SK-N-SH (cell line): Measurements from ENCODE around the gene ZNF185. TPM values are rescaled to one million over a fixed set of nuclear protein-coding genes. Genes with fewer than 3 reads are reported as not detected.

Experiments
- CTCF ChIA-PET: fragments of 300-600, 350-600 bp; formaldehyde crosslinking; extraction: SDS; loops from one replicate; lab custom pipeline; 2021; lab: Yijun Ruan, JAX
- POLR2A ChIA-PET: fragments of 350-600 bp; sonication (Branson Sonifier 250); formaldehyde crosslinking; extraction: SDS; loops from one replicate; lab custom pipeline; 2020; ENCODE audit warnings: antibody characterized with exemption, inconsistent platforms; lab: Yijun Ruan, JAX
- DNase-seq: peaks from one replicate; pipeline ENCODE4 v3.0.0; 2012
- H2AFZ ChIP-seq: fragments of 200-600 bp; sonication (generic); 2 replicates; pipeline ENCODE4 v1.8.1; 2016; ENCODE audit warnings: antibody characterized with exemption, mild to moderate bottlenecking, low read depth
- H3F3A ChIP-seq: fragments of 200-600 bp; sonication (generic); replicated peaks from 2 replicates; pipeline ENCODE3; 2016; ENCODE audit warnings: antibody characterized with exemption, mild to moderate bottlenecking; ENCODE audit not compliant: insufficient read depth
- H3K27ac ChIP-seq, 2 experiments: fragments of 200-500 bp in 1 of 2; fragments of 200-600 bp in 1 of 2; sonication (Bioruptor generic) in 1 of 2; sonication (generic), shearing (Covaris generic) in 1 of 2; 2 replicates each; pipeline versions ENCODE4 v1.5.1 to v1.6.1; 2014 to 2016; ENCODE audit warnings: low read depth in 2 of 2, inconsistent platforms in 1 of 2, low read length in 1 of 2, mild to moderate bottlenecking in 1 of 2, mixed read lengths in 1 of 2
- H3K27me3 ChIP-seq: fragments of 200-600 bp; sonication (generic), shearing (Covaris generic); 2 replicates; pipeline ENCODE4 v1.6.1; 2016; ENCODE audit warnings: mixed run types; ENCODE audit not compliant: insufficient read depth
- H3K36me3 ChIP-seq, 2 experiments: fragments of 200-500 bp in 1 of 2; fragments of 200-600 bp in 1 of 2; sonication (Bioruptor generic) in 1 of 2; sonication (generic) in 1 of 2; replicated peaks in 1 of 2; 2 replicates each; pipeline versions ENCODE3 to v1.5.1; 2014 to 2016; ENCODE audit warnings: low read length in 1 of 2, mild to moderate bottlenecking in 1 of 2; ENCODE audit not compliant: insufficient read depth in 2 of 2, control insufficient read depth in 1 of 2
- H3K4me1 ChIP-seq, 2 experiments: fragments of 200-500 bp in 1 of 2; fragments of 200-600 bp in 1 of 2; sonication (Bioruptor generic) in 1 of 2; sonication (generic), shearing (Covaris generic) in 1 of 2; 2 replicates each; pipeline versions ENCODE4 v1.5.1 to v1.6.1; 2014 to 2016; ENCODE audit warnings: low read depth in 1 of 2, low read length in 1 of 2, mixed run types in 1 of 2; ENCODE audit not compliant: insufficient read depth in 2 of 2, control insufficient read depth in 1 of 2
- H3K4me2 ChIP-seq: fragments of 200-600 bp; sonication (generic), shearing (Covaris generic); 2 replicates; pipeline ENCODE4 v1.6.1; 2017; ENCODE audit warnings: mixed run types
- H3K4me3 ChIP-seq, 2 experiments: fragments of 200-500 bp in 1 of 2; fragments of 200-600 bp in 1 of 2; sonication (Bioruptor generic) in 1 of 2; sonication (generic), shearing (Covaris generic) in 1 of 2; 2 replicates each; pipeline versions ENCODE4 v1.5.1 to v1.8.1; 2014 to 2016; ENCODE audit warnings: low read depth in 2 of 2, inconsistent platforms in 1 of 2, low read length in 1 of 2, mild to moderate bottlenecking in 1 of 2, mixed read lengths in 1 of 2, moderate library complexity in 1 of 2
- H3K79me2 ChIP-seq: fragments of 200-600 bp; sonication (generic); 2 replicates; pipeline ENCODE4 v1.8.1; 2017; ENCODE audit warnings: mild to moderate bottlenecking; ENCODE audit not compliant: insufficient read depth
- H3K9ac ChIP-seq: fragments of 200-600 bp; sonication (generic); 2 replicates; pipeline ENCODE4 v1.6.1; 2017; ENCODE audit warnings: mixed run types
- H3K9me2 ChIP-seq: fragments of 200-600 bp; sonication (generic); 2 replicates; pipeline ENCODE4 v1.6.1; 2017; ENCODE audit warnings: mixed run types
- H3K9me3 ChIP-seq: fragments of 200-600 bp; sonication (generic); 2 replicates; pipeline ENCODE4 v1.6.1; 2017; ENCODE audit warnings: mixed run types, mild to moderate bottlenecking, moderate library complexity
- H4K20me1 ChIP-seq: fragments of 200-600 bp; sonication (generic); 2 replicates; pipeline ENCODE4 v1.6.1; 2017; ENCODE audit warnings: mild to moderate bottlenecking, mixed run types; ENCODE audit not compliant: insufficient read depth
- ELF1 ChIP-seq: IDR thresholded peaks from 2 replicates; pipeline ENCODE4 v1.4.0; 2012
- EP300 ChIP-seq, 2 experiments: IDR thresholded peaks; 2 replicates each; pipeline versions ENCODE4 v1.4.0 to v1.6.1; 2012; ENCODE audit warnings: borderline replicate concordance in 1 of 2, low read depth in 1 of 2, low read length in 1 of 2
- FOXM1 ChIP-seq: IDR thresholded peaks from 2 replicates; pipeline ENCODE4 v1.4.0; 2012; ENCODE audit warnings: low read depth, mild to moderate bottlenecking
- JUND ChIP-seq: IDR thresholded peaks from 2 replicates; pipeline ENCODE4 v1.4.0; 2012
- MXI1 ChIP-seq: IDR thresholded peaks from 2 replicates; pipeline ENCODE4 v1.6.1; 2012; ENCODE audit warnings: mild to moderate bottlenecking, low read depth, low read length, improper control_type of control experiment
- NFIC ChIP-seq: IDR thresholded peaks from 2 replicates; pipeline ENCODE4 v1.4.0; 2012; ENCODE audit warnings: borderline replicate concordance
- RAD21 ChIP-seq: IDR thresholded peaks from 2 replicates; pipeline ENCODE4 v1.6.1; 2012; ENCODE audit warnings: mild to moderate bottlenecking, low read length
- RXRA ChIP-seq: IDR thresholded peaks from 2 replicates; pipeline ENCODE4 v1.4.0; 2012; ENCODE audit warnings: low read depth, mild to moderate bottlenecking, borderline replicate concordance
- SIN3A ChIP-seq: IDR thresholded peaks from 2 replicates; pipeline ENCODE4 v1.6.1; 2012; ENCODE audit warnings: low read depth, mild to moderate bottlenecking, low read length, moderate library complexity, borderline replicate concordance
- SMC3 ChIP-seq: IDR thresholded peaks from 2 replicates; pipeline ENCODE4 v1.6.1; 2012; ENCODE audit warnings: low read depth, low read length, improper control_type of control experiment
- TAF1 ChIP-seq: IDR thresholded peaks from 2 replicates; pipeline ENCODE4 v1.6.1; 2012; ENCODE audit warnings: low read depth, mild to moderate bottlenecking, low read length, moderate library complexity, borderline replicate concordance
- TCF12 ChIP-seq: IDR thresholded peaks from 2 replicates; pipeline ENCODE4 v1.4.0; 2012
- TEAD4 ChIP-seq: IDR thresholded peaks from 2 replicates; pipeline ENCODE4 v1.4.0; 2012; ENCODE audit warnings: mild to moderate bottlenecking, borderline replicate concordance; ENCODE audit not compliant: insufficient read depth
- WGBS: methylation state at CpG from one replicate; pipeline ENCODE4 v1.1.6; 2017; ENCODE audit warnings: low lambda C conversion rate; 5-methylcytosine and 5-hydroxymethylcytosine counted together
- polyA plus RNA-seq, 3 experiments: library from polyadenylated mRNA; depleted of rRNA; stranded (reverse); fragments of >200 nt; gene quantifications; 2 replicates each; pipeline ENCODE4 v1.2.3, GENCODE V29; 2012
- TF ChIP-seq, protein P1 (sequence below): fragments of 150-350 bp; IDR thresholded peaks from 2 replicates; pipeline ENCODE4 v1.6.1; 2016; ENCODE audit warnings: mild to moderate bottlenecking, low read depth, low read length
- TF ChIP-seq, protein P2 (sequence below): IDR thresholded peaks from 2 replicates; pipeline ENCODE4 v1.6.1; 2012; ENCODE audit warnings: mild to moderate bottlenecking, low read depth, low read length, moderate library complexity
- TF ChIP-seq, protein P3 (sequence below): fragments of 200-600 bp; sonication (generic); IDR thresholded peaks from 2 replicates; pipeline ENCODE4 v1.6.1; 2017; ENCODE audit warnings: antibody characterized with exemption, mild to moderate bottlenecking, moderate library complexity
- TF ChIP-seq, protein P4 (sequence below): IDR thresholded peaks from 2 replicates; pipeline ENCODE4 v1.4.0; 2012; ENCODE audit warnings: low read depth, borderline replicate concordance

Gene ZNF185
- polyA plus RNA-seq, 1 of the 3 experiments (the other 2 are of a cell fraction): 10.3 TPM

DNA sequence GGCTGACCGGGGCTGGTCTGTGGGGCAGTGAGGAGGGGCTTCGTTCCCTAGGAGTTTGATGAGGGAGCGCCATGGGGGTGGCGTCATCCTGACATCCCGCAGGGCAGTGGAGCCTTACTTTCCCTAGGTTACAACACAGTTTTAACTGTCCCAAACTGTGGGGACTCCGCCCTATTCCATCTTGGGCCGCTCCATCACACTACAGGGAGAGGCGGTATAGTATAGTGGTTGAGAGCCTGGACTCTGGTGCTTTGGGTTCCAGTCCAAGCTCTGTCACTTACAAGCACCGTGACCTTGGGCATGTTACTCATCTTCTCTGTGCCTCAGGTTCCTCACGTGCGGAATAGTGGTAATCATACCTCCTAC, 44.2 kb downstream of the ZNF185 start:
- H3K4me2 ChIP-seq: peak overlapping the region; percentile 76
- CTCF ChIA-PET: interaction anchor here (0.8 to 2.8 kb wide), 41 partner anchors 10 to 1590 kb away, joined by 3 to 33 read pairs (median 4); partner anchors contain the start of gene HAUS7
- peaks cover 2% of the 10 kb centered on the region for H3F3A ChIP-seq
- no peaks in the 10 kb centered on the region for H3K9me3 ChIP-seq
- H3K27ac ChIP-seq: peak overlapping the region in 1 of 2 experiments; percentile 58; a peak in 1 of 4 replicates
- peak overlapping the region; percentile 60 for H3K9ac ChIP-seq
- H3K79me2 ChIP-seq: no peaks in the 10 kb centered on the region
- peaks cover 3% of the 10 kb centered on the region; the same call in 1 of the 2 replicates for H3K27me3 ChIP-seq
- POLR2A ChIA-PET: no interaction called here
- no peaks in the 10 kb centered on the region for H3K36me3 ChIP-seq
- H4K20me1 ChIP-seq: no peaks in the 10 kb centered on the region
- no peak for DNase-seq
- peaks cover 0 to 7% of the 10 kb centered on the region in 2 experiments; a peak in 1 of 4 replicates for H3K4me1 ChIP-seq
- TF ChIP-seq JUND (no peak), NFIC (no peak), RAD21 (no peak), RXRA (no peak), TCF12 (no peak), ELF1 (no peak), TAF1 (no peak), TEAD4 (no peak), SMC3 (no peak), FOXM1 (no peak), MXI1 (no peak), EP300 (IDR thresholded peaks at IDR 0.05; ENCODE audit: borderline replicate concordance in 1 of 2, low read depth in 1 of 2, low read length in 1 of 2) (no peak), SIN3A (no peak)
- TF ChIP-seq, protein P1, sequence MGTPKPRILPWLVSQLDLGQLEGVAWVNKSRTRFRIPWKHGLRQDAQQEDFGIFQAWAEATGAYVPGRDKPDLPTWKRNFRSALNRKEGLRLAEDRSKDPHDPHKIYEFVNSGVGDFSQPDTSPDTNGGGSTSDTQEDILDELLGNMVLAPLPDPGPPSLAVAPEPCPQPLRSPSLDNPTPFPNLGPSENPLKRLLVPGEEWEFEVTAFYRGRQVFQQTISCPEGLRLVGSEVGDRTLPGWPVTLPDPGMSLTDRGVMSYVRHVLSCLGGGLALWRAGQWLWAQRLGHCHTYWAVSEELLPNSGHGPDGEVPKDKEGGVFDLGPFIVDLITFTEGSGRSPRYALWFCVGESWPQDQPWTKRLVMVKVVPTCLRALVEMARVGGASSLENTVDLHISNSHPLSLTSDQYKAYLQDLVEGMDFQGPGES: no peak
- TF ChIP-seq, protein P2, sequence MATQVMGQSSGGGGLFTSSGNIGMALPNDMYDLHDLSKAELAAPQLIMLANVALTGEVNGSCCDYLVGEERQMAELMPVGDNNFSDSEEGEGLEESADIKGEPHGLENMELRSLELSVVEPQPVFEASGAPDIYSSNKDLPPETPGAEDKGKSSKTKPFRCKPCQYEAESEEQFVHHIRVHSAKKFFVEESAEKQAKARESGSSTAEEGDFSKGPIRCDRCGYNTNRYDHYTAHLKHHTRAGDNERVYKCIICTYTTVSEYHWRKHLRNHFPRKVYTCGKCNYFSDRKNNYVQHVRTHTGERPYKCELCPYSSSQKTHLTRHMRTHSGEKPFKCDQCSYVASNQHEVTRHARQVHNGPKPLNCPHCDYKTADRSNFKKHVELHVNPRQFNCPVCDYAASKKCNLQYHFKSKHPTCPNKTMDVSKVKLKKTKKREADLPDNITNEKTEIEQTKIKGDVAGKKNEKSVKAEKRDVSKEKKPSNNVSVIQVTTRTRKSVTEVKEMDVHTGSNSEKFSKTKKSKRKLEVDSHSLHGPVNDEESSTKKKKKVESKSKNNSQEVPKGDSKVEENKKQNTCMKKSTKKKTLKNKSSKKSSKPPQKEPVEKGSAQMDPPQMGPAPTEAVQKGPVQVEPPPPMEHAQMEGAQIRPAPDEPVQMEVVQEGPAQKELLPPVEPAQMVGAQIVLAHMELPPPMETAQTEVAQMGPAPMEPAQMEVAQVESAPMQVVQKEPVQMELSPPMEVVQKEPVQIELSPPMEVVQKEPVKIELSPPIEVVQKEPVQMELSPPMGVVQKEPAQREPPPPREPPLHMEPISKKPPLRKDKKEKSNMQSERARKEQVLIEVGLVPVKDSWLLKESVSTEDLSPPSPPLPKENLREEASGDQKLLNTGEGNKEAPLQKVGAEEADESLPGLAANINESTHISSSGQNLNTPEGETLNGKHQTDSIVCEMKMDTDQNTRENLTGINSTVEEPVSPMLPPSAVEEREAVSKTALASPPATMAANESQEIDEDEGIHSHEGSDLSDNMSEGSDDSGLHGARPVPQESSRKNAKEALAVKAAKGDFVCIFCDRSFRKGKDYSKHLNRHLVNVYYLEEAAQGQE: no peak
- TF ChIP-seq, protein P3, sequence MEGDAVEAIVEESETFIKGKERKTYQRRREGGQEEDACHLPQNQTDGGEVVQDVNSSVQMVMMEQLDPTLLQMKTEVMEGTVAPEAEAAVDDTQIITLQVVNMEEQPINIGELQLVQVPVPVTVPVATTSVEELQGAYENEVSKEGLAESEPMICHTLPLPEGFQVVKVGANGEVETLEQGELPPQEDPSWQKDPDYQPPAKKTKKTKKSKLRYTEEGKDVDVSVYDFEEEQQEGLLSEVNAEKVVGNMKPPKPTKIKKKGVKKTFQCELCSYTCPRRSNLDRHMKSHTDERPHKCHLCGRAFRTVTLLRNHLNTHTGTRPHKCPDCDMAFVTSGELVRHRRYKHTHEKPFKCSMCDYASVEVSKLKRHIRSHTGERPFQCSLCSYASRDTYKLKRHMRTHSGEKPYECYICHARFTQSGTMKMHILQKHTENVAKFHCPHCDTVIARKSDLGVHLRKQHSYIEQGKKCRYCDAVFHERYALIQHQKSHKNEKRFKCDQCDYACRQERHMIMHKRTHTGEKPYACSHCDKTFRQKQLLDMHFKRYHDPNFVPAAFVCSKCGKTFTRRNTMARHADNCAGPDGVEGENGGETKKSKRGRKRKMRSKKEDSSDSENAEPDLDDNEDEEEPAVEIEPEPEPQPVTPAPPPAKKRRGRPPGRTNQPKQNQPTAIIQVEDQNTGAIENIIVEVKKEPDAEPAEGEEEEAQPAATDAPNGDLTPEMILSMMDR: no peak
- TF ChIP-seq, protein P4, sequence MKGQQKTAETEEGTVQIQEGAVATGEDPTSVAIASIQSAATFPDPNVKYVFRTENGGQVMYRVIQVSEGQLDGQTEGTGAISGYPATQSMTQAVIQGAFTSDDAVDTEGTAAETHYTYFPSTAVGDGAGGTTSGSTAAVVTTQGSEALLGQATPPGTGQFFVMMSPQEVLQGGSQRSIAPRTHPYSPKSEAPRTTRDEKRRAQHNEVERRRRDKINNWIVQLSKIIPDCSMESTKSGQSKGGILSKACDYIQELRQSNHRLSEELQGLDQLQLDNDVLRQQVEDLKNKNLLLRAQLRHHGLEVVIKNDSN: no peak
- WGBS: 21% methylated on average over 7 of the region's 11 CpGs
- H3K4me3 ChIP-seq: peak overlapping the region; percentile 60 to 63
- no peaks in the 10 kb centered on the region for H3K9me2 ChIP-seq
- peak overlapping the region; percentile 70 for H2AFZ ChIP-seq
